ENCODE data around the gene CATSPER2. TPM values are rescaled to one million over a fixed set of nuclear protein-coding genes. Genes with fewer than 3 reads are reported as not detected.

The CATSPER2 gene
- 0.34 to 1.4 TPM (median 0.66 TPM) in 5 replicates for total RNA-seq (2022; extraction: Qiagen RNA extraction; ENCODE audit: low read depth)

GRCh38 chr15:43648649-43649429 lies at the start of gene CATSPER2:
Gene CATSPER2, minus strand, starts transcription at chr15:43648844. Its CDS starts 783 bp downstream, at chr15:43648061.

GRCh38 chr15:43693148-43694022 lies 44.7 kb upstream of the CATSPER2 start, which contains the start of gene CKMT1A:
Gene CKMT1A, plus strand, starts transcription at chr15:43693859. Its CDS starts 192 bp downstream, at chr15:43694051.

GRCh38 chr15:43618700-43619099 lies 29.9 kb downstream of the CATSPER2 start, which contains the start of gene STRC:
Gene STRC, minus strand, starts transcription at chr15:43618800. Its CDS starts 78 bp downstream, at chr15:43618722.

GRCh38 chr15:43593328-43594190 lies 55.1 kb downstream of the CATSPER2 start, which contains the start of gene CKMT1B:
Gene CKMT1B, plus strand, starts transcription at chr15:43594027. Its CDS starts 192 bp downstream, at chr15:43594219.

GRCh38 chr15:43589778-43590466 lies 58.7 kb downstream of the CATSPER2 start, which contains the start of gene PPIP5K1:
Gene PPIP5K1, minus strand, starts transcription at chr15:43590208. Its CDS starts 5,704 bp downstream, at chr15:43584504.

Other genes starting within 250 kb of the CATSPER2 start
- 14.6 to 19.8 TPM (median 17.8 TPM) in 5 replicates for gene TP53BP1, start 155.7 kb downstream of the CATSPER2 start, total RNA-seq (2022; extraction: Qiagen RNA extraction; ENCODE audit: low read depth)
- 0.59 to 0.85 TPM (median 0.71 TPM) in 5 replicates for gene MAP1A, start 131.2 kb downstream of the CATSPER2 start, total RNA-seq (2022; extraction: Qiagen RNA extraction; ENCODE audit: low read depth)
- gene PPIP5K1, start 58.6 kb downstream of the CATSPER2 start, total RNA-seq (2022; extraction: Qiagen RNA extraction; ENCODE audit: low read depth), result 5.0 to 8.2 TPM (median 6.5 TPM) in 5 replicates
- gene CKMT1B, start 54.8 kb downstream of the CATSPER2 start, total RNA-seq (2022; extraction: Qiagen RNA extraction; ENCODE audit: low read depth), result 2.6 to 5.5 TPM (median 4.8 TPM) in 5 replicates
- gene STRC, start 30.0 kb downstream of the CATSPER2 start, total RNA-seq (2022; extraction: Qiagen RNA extraction; ENCODE audit: low read depth), result 0.03 to 0.20 TPM (median 0.10 TPM) in 4 of 5 replicates, not detected in the other
- 1.8 to 4.5 TPM (median 2.3 TPM) in 5 replicates for gene CKMT1A, start 45.0 kb upstream of the CATSPER2 start, total RNA-seq (2022; extraction: Qiagen RNA extraction; ENCODE audit: low read depth)
- gene PDIA3, start 97.6 kb upstream of the CATSPER2 start, total RNA-seq (2022; extraction: Qiagen RNA extraction; ENCODE audit: low read depth), result 250 to 364 TPM (median 349 TPM) in 5 replicates
- gene ELL3, start 128.1 kb upstream of the CATSPER2 start, total RNA-seq (2022; extraction: Qiagen RNA extraction; ENCODE audit: low read depth), result 1.3 to 2.4 TPM (median 1.7 TPM) in 5 replicates
- gene SERF2, start 143.5 kb upstream of the CATSPER2 start, total RNA-seq (2022; extraction: Qiagen RNA extraction; ENCODE audit: low read depth), result 489 to 715 TPM (median 656 TPM) in 5 replicates
- not detected in 5 replicates for gene SERINC4, start 151.4 kb upstream of the CATSPER2 start, total RNA-seq (2022; extraction: Qiagen RNA extraction; ENCODE audit: low read depth)
- gene HYPK, start 151.8 kb upstream of the CATSPER2 start, total RNA-seq (2022; extraction: Qiagen RNA extraction; ENCODE audit: low read depth), result 3.1 to 9.2 TPM (median 4.2 TPM) in 5 replicates
- gene MFAP1, start 175.8 kb upstream of the CATSPER2 start, total RNA-seq (2022; extraction: Qiagen RNA extraction; ENCODE audit: low read depth), result 23.8 to 26.5 TPM (median 23.9 TPM) in 5 replicates
- 11.6 to 13.7 TPM (median 12.7 TPM) in 5 replicates for gene WDR76, start 178.2 kb upstream of the CATSPER2 start, total RNA-seq (2022; extraction: Qiagen RNA extraction; ENCODE audit: low read depth)

Data from A549 treated with GW870086 at 1 μM for 4 hours (cell line).